GM21526 (cell line): Measurements from ENCODE around the gene STRIP1.

Source experiments
- ATAC-seq: cut with Tn5 transposase; IDR thresholded peaks from one replicate; pipeline ENCODE4 v1.9.1; 2021; ENCODE audit warnings: moderate library complexity; ENCODE audit not compliant: unreplicated experiment, low FRiP score

Gene STRIP1

DNA sequence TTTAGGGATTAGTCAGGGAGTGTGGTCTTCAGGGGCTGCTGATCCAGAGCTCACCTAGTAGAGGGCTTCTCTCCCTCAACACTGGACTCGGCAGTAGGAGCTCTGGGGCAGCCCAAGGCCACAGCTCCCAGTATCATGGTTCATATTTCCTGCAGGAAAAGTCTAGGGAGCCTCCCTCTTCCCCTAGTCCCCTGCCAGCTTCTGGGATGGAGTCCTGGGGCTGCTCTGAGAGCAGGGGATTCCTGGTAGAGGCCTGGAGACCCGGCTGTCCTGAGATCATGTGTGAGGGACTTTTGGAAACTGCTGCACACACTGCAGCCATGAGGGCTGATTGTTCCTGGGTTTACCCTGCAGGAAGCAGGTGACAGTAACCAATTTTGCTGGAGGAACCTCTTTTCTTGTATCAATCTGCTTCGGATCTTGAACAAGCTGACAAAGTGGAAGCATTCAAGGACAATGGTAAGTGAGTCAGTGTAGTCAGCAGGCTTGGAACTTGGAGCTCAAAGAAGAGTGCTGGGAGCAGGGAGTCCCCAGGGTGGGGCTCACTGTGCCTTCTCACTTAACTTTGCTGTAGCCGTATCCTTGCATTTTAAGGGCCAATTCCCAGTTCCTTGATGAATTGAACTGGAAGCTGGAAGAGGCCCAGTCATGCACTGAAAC is 16.3 kb downstream of the STRIP1 start:
- no peak for ATAC-seq

DNA sequence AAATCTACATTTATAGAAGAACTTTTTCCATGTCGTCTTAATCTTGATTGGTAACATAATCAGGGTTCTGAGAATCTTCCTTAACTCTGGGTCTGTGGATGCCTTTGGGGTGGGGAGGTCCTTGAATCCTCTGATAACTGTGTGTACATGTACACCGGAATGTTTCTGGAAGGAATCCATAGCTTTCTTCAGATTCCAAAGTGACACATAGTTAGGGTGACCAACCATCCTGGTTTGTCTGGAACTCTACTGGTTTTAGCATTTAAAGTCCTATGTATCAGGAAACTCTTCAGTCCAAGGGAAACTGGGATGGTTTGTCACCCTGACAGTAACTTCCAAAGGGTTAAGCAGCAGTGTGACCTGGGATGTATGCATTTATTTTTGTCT is 16.8 kb downstream of the STRIP1 start:
- no peak for ATAC-seq

DNA sequence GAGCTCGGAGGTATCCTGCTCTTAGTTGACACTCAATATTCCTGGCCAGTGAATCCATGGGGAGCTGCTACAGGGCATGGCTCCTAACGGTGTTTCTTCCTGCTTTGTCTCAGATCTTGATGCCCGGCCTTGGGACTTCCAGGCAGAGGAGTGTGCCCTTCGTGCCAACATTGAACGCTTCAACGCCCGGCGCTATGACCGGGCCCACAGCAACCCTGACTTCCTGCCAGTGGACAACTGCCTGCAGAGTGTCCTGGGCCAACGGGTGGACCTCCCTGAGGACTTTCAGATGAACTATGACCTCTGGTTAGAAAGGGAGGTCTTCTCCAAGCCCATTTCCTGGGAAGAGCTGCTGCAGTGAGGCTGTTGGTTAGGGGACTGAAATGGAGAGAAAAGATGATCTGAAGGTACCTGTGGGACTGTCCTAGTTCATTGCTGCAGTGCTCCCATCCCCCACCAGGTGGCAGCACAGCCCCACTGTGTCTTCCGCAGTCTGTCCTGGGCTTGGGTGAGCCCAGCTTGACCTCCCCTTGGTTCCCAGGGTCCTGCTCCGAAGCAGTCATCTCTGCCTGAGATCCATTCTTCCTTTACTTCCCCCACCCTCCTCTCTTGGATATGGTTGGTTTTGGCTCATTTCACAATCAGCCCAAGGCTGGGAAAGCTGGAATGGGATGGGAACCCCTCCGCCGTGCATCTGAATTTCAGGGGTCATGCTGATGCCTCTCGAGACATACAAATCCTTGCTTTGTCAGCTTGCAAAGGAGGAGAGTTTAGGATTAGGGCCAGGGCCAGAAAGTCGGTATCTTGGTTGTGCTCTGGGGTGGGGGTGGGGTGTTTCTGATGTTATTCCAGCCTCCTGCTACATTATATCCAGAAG is 19.4 kb downstream of the STRIP1 start:
- ATAC-seq: no peak

DNA sequence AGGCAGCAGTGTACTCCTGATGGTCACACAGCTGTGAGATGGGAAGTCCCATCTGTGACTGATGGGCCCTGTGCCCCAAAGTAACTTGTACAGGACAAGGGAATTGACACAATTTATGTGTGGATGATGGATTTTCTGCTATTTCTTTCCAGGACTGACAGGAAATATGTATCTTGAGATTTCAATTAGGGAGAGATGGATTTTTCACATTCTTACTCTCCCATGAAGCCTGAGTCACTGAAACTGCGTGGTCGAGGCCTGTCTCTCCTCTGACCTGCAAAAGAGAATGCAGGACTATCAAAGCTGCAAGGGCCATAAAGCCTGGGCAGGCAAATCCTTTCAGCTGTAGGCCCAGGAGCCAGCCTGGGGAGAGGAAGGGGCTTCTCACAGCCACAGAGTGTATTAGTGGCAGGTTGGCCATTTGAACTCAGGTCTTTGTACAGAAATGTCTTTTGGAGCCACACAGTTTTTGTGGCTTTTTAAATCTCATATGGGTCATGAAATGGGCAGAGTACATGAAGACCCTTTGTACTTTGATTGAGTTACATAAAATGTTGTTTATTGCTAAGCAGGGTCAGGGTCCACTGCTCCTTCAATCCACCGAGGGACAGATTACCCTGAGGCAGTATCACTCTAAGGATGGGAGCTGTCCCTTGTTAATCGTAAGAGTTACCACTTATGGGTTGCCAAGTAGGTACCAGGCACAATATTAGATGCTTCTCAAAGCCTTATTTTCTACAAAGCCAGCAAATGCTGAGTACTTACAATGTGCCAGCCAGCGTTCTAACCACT is 21.3 kb downstream of the STRIP1 start:
- ATAC-seq: no peak

DNA sequence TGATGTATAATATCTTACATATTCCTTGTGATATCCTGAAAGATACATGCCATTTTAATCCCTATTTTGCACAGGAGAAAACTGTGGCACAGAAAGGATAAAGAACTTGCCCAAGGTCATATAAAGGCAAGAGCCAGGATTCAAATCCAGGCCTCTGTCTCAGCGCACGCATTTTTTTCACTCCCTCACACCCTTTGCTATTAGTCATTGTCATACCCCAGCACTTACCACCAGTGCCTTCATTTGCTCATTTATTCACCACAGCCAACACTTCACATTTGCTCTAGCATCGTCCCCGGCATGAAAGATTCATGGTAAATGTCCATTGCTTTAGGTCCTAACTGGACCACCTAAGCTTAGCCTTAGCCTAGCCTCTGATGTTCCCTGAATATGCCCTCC is 21.9 kb downstream of the STRIP1 start:
- no peak for ATAC-seq

DNA sequence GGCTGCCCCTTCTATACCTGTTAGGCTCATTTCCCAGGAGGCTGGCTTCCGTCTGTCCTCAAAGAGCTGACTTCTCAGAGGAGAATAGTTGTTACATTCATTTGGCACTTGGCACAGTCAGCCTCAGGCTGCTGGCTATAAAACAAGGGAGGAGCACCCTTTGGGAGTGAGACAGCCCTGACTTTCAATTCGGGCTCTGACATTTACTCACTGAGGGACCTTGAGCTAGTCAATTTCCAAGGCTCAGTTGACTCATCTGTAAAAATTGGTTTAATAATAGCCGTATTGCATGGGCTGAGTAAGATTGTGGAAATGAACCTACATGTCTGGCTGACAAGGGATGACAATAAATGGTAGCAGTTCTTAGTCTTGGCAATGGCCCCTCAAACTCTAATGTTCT is 22.4 kb downstream of the STRIP1 start:
- ATAC-seq: no peak

DNA sequence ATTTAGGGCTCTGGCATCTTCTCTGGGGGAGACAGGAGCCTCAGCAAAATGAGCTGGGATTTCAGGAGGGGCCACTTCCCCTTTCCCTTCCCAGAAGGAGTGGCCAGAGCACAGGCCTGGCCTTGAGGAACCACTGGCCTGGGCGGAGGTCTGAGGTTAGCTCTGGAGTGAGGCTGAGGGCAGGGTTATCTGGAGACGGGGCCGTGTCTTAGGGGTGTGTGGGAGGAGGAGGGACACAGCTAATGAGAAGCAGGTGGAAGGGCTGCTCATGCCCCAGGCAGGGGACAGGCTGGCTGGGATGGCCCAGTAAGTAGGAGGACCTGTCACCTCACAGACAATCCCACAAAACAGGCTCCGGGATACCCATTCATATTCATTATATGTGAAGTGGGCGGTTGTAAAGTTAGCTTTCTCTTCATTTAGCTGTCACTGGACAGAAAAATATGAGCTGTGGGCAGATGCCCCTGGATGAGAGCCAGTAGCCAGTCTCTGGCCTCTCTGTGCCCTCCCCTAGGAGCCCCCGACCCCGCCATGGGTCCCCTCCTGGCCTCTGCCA is 23.6 kb downstream of the STRIP1 start:
- no peak for ATAC-seq

DNA sequence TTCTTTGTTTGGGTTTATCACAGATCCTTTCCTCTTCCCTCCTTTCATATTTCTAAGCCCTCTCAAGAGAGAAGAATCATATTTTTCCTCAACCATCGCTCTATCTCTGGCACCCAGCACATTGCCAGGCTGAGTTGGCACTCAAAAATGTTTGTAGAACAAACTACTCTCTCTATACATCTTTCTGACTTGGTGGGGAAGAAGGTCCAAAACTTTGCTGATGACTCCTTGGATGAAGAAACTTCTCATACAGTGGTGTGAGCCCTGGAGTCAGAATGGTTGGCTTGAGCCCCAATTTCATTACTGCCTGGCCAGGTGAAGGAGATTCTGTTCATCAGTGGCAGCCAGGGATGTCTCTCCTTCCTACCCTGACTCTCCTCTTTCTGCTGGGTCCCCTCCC is 24.2 kb downstream of the STRIP1 start:
- ATAC-seq: no peak

DNA sequence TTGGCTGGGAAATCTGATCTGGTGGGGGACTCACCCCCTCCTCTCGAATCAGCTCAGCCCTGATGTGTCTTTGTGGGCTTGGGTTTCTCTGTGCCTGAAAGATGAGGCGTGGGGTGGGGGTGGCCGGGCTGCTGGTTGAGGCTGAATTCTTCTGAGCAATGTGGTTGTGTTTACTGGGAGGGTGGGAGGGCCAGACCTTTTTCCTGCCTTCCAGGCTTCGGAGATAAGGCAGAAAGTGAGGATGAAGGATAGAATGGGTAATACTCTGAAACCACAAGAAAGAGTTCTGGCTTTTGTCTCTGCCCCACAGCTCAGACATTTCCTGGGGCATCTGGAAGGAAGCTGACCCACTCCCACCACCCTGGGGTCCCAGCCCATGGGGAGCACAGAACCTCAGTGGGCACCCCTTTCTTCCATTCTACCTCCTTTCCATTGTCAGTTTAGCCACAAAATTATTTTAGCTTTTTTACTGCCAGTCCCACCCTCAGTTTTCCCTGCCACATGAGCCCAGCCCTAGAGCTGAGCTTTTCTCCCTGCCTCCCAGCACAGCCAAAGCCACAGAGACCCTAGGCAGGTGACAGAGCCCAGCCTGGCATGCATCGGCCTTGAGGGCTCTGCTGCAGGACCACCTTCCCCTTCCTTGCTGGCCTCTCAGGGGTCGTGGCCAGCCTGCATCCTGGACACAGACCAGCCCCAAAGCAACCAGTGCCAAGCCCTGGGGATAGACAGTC is 24.9 kb downstream of the STRIP1 start:
- no peak for ATAC-seq

DNA sequence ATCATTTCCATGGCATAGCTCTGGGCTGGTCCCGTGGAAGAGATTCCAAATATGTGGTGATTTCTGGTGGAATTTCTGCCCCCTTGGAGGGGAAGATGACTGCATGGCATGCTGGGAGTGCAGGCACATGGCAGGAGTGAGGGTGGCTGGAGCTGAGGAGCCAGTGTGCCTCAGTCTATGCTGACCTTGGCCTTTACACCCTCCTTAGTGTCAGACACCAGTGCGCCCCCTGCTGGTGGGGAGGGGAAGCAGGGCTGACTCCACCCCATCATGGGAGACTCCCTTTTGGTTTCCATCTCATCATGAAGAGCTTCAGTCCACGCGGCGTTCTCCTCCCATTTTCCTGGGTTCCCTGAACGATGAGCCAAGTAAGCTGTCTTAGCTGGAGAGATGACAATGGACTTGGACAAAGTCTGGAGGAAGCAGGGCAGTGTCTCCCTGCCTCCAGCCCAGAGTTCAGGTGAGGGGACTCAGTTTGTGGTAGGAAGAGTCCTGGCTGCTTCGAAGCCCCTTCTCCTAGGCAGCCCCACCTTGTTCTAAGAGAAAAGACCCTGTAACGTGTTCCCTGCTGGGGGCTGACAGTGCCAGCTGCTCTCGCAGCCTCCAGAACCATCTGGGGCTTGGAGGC is 25.7 kb downstream of the STRIP1 start:
- no peak for ATAC-seq

DNA sequence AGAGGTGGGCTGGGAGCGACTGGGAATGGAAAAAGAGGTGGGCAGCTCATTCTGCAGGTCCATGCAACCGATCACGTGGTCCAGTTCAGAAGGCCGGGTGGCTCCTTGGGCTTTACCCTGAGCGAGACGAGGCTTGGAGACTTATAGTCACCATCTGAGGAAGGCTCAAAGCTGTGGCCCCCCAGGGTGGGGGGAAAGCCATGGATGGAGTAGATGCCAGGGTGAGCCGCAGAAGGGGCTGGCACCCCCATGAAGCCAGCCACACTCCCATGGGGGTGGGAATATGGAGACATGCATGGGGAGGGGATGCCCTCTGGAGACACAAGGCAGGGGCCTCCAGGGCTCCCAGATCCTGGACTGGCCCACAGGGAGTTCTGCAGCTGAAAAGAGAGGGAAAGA is 26.2 kb downstream of the STRIP1 start:
- no peak for ATAC-seq

DNA sequence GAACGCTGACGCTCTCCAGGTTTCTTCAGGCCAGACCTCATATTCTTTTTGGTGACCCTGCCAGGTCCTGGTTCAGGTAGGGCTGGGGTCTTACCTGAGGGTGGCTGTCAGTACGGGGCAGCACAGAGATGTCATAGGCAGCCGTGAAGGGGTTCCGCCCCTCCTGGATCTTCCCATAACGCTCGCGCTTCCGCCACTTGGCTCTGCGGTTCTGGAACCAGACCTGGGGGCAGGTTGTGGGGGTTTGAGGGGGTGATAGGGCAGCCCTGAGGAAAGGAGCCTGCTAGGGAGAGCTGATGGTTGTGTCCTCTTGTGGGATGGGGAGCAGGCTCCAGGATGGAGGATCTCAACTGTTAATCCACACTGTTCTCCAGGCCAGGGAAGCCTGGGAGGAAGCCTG is 26.9 kb downstream of the STRIP1 start:
- ATAC-seq: no peak

DNA sequence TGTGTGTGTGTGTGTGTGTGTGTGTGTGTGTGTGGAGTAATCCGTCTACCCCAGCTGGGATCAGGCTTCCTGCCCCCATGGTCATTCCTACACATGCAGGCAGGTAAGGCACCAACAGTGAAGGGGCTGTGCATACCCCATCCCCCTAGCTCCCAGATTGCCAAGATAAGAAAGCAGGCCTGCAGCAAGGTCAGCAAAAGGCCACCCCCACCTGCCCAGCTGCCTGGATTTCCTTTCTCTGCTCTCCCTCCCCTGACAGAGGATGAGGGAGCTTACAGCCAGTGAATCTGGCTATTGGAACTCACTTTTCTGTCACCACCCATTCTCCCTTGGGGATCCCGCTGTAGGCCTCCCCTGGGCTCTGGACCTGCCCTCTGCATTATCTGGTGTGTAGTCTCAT is 28.2 kb downstream of the STRIP1 start:
- ATAC-seq: no peak

DNA sequence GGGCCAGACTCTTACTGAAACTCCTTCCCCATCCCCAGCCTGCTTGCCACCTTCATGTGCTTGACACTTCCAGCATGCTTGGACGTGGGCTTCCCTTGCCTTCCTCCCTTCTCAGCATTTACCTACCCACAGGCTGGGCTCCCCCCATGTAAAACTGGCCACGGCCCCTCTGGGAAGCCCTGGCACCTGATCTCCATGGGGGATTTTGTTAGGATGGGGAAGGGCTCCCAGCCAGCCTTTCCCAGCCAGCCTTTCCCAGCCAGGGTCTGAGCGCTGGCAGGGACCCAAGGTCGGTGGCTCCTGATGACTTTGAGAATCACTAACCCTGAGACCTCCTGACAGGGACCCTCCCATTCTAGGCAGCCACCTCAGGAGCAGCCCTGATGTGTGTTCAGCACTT is 29.4 kb downstream of the STRIP1 start:
- ATAC-seq: no peak

DNA sequence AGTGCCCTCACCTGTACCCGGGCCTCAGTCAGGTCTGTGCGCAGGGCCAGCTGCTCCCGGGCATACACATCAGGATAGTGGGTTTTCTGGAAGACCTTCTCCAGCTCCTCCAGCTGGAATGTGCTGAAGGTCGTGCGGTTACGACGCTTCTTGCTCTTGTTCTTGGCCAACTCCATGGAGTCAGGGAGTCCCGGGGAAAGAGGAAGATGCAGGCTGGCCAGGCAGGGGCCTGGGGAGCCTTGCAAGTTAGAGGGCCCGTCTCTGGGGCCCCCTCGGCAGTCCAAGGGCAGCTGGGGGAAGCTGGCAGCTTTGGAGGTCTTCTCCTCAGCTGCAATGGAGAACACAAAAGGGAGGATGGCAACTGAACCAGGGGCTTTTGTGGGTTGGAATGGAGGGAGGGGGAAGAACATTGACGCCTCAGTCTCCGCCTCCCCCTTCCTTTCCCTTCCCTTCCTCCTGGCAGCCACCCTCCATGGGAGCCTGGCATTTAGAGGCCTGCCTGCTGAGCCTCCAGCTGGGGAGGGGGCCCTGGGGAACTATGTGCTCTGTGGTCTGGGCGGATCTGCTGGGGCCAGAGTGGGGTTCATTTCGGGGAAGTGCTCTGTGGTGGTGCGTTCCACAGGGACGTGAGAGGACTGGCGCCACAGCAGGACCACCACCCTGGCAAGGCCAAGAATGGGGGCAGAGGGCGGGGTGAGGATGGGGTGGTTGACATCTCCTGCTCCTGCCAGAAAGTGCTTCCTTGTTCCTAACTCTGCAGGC is 30.3 kb downstream of the STRIP1 start:
- ATAC-seq: no peak

DNA sequence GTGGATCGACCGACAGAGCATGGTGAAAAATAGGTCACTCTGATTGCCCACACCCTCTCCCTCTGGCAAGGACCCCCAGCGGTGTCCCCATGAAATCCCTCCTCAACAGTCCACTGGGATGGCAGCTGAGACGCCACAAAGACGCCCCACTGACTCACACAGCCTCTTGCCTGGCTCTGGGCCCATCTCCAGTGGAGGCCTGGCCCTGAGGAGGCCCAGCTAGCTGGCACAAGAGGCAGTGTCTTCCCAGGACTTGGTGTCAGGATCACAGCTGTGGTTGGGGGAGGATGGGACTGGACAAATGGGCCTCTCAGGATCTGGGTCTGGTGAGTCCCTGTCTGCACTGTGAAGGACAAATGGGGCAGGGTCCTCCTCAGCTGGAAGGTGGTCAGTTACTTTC is 31.4 kb downstream of the STRIP1 start:
- ATAC-seq: no peak

DNA sequence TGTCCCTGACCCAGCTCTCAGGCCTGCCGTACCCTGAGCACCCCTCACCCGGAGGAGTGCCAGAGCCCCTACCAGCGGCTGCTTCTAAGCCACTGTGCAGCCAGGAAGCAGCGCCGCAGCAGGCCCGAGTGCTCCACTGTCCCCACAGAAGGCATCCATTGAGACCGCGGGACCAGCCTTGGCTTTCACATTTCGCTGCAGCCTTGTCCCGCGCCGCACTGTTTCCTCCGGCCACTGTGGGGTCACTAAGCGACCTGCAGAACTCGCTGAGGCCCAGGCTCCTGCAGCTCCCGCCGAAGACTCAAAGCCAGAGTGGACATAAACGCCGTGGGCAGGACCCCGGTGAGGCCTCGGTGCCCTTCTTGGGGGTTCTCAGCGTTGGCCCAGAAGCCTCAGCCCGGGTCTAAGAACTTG is 33.1 kb downstream of the STRIP1 start:
- ATAC-seq: no peak

DNA sequence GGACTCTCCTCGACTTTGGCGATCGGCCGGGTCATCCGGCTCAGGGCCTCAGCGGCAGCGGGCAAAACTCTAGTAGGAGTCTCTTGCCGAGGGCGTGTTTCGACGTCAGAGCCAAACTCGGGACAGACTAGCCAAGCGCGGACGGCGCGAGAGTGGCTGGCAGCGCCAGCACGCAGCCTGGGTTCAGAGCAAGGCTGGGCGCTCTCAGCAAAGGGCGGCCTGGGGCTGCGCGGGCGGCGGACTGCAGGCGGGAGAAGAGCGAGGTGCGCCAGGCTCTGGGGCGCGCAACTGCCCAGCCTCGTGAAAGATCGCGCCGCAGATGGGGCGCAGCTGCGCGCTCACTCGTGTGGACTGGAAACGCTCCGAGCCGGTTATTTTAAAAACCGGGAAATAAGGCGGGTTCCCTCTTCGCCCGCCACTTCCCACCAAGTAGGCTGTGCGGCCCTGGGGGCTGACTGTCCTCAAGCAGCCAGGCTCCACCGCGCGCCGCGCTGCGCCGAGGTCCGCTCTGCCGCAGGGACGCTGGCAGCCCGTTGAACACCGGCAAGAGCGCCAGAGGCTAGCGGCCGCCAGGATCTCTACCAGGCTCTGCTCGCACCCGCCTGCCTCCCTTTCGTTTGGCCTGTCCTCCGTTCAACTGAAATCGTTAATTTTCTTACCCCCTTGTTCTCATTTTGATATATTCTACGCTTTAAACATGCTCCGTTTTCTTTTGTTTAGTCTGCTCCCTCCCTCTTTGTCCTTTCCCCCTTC is 33.6 kb downstream of the STRIP1 start:
- no peak for ATAC-seq
